ENCODE measurements around the gene MATCAP1. TPM values are rescaled to one million over a fixed set of nuclear protein-coding genes. Genes with fewer than 3 reads are reported as not detected.

MATCAP1 gene
- total and polyA plus RNA-seq, 2 of the 13 experiments (the other 11 are each of a cell fraction or from before 2014, with no cell fraction given): 11.2 to 24.5 TPM

DNA sequence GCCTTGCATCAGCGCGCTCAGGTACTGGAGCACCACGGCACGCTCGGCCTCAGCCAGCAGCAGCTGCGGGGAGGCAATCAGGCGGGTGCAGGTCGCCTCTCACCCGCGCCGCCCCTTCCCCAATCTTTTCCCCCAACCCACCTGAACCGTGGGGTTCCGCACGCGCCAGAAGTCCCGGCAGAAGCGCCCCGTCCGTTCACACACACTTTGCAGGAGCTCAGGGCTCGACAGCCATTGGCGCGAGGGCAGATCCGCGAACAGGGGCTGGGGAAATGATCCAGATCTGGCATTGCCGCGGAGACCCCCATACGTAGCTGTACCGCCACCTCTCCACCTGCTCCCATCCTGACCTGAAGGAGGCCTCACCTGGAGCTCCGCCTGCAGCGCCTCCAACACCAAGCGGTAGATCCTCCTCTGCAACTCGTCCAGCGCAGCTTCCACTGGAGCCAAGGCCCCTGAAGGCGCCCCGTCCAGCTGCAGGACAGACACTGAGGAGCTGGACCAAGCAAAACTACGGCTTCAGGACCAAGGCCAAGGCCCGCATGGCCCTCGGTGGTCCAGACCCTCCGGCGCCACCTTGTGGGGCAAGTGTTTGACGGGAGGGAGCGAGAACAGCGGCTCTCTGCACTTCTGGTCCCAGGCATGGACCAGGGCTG lies 1.4 kb upstream of the MATCAP1 start (continued):
- TF ChIP-seq ZNF24 (IDR thresholded peaks at IDR 0.05): 0 out of 2 replicates have a peak, but pooled peaks have one; percentile 35
- TF ChIP-seq FIP1L1 (IDR thresholded peaks at IDR 0.05; ENCODE audit: borderline replicate concordance, insufficient read depth, low read depth, low read length): no peak
- 0 out of 2 replicates have a peak, but pooled peaks have one; percentile 53 for TF ChIP-seq HNRNPL (IDR thresholded peaks at IDR 0.05; ENCODE audit: low read depth, low read length)
- 0 out of 2 replicates have a peak, but pooled peaks have one; percentile 60 for TF ChIP-seq ZNF619 (CRISPR knock-in tag; IDR thresholded peaks at IDR 0.05)
- 0 out of 2 replicates have a peak, but pooled peaks have one; percentile 6 for TF ChIP-seq MAFF (IDR thresholded peaks at IDR 0.05; ENCODE audit: low read depth, low read length)
- peak; percentile 85 for TF ChIP-seq ELF3 (CRISPR knock-in tag; IDR thresholded peaks at IDR 0.05)
- peak; percentile 20; the same call in 1 of the 2 replicates for TF ChIP-seq ZNF431 (CRISPR knock-in tag; IDR thresholded peaks at IDR 0.05; ENCODE audit: borderline replicate concordance, low read depth)
- 0 out of 2 replicates have a peak, but pooled peaks have one; percentile 84 for TF ChIP-seq ZBTB1 (CRISPR knock-in tag; IDR thresholded peaks at IDR 0.05; ENCODE audit: borderline replicate concordance)
- peak; percentile 84 for TF ChIP-seq SRY (CRISPR knock-in tag; IDR thresholded peaks at IDR 0.05)
- TF ChIP-seq, protein P1, sequence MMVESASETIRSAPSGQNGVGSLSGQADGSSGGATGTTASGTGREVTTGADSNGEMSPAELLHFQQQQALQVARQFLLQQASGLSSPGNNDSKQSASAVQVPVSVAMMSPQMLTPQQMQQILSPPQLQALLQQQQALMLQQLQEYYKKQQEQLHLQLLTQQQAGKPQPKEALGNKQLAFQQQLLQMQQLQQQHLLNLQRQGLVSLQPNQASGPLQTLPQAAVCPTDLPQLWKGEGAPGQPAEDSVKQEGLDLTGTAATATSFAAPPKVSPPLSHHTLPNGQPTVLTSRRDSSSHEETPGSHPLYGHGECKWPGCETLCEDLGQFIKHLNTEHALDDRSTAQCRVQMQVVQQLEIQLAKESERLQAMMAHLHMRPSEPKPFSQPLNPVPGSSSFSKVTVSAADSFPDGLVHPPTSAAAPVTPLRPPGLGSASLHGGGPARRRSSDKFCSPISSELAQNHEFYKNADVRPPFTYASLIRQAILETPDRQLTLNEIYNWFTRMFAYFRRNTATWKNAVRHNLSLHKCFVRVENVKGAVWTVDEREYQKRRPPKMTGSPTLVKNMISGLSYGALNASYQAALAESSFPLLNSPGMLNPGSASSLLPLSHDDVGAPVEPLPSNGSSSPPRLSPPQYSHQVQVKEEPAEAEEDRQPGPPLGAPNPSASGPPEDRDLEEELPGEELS (CRISPR knock-in tag; IDR thresholded peaks at IDR 0.05): peak; percentile 74
- peak; percentile 87 for TF ChIP-seq CCDC6 (CRISPR knock-in tag; IDR thresholded peaks at IDR 0.05)
- peak; percentile 62; the same call in 1 of the 2 replicates for TF ChIP-seq FOXK1 (CRISPR knock-in tag; IDR thresholded peaks at IDR 0.05; ENCODE audit: borderline replicate concordance, low read depth)
- no peak for TF ChIP-seq TCF7 (IDR thresholded peaks at IDR 0.05; ENCODE audit: low read depth)
- TF ChIP-seq HNF4G (IDR thresholded peaks at IDR 0.05; ENCODE audit: borderline replicate concordance, low read depth, low read length): no peak
- 0 out of 2 replicates have a peak, but pooled peaks have one; percentile 29 for TF ChIP-seq HNF4G (CRISPR knock-in tag; IDR thresholded peaks at IDR 0.05; ENCODE audit: borderline replicate concordance, low read depth)
- TF ChIP-seq IRF2 (CRISPR knock-in tag; IDR thresholded peaks at IDR 0.05): peak; percentile 98
- peak; percentile 75; the same call in 1 of the 2 replicates for TF ChIP-seq MAZ (IDR thresholded peaks at IDR 0.05; ENCODE audit: borderline replicate concordance, low read depth, low read length)
- TF ChIP-seq MAZ (CRISPR knock-in tag; IDR thresholded peaks at IDR 0.05; ENCODE audit: low read depth): peak; percentile 89
- peak; percentile 76 for TF ChIP-seq SP5 (CRISPR knock-in tag; IDR thresholded peaks at IDR 0.05; ENCODE audit: borderline replicate concordance, low read depth)
- no peak for TF ChIP-seq ZNF253 (CRISPR knock-in tag; IDR thresholded peaks at IDR 0.05; ENCODE audit: borderline replicate concordance)
- peak; percentile 64 for TF ChIP-seq PHF8 (CRISPR knock-in tag; IDR thresholded peaks at IDR 0.05)
- TF ChIP-seq GTF3A (CRISPR knock-in tag; conservative IDR thresholded peaks at IDR 0.05): no peak
- no peak; the same call in 1 of the 2 replicates for TF ChIP-seq TP53 (CRISPR knock-in tag; conservative IDR thresholded peaks at IDR 0.05)
- TF ChIP-seq, protein P2, sequence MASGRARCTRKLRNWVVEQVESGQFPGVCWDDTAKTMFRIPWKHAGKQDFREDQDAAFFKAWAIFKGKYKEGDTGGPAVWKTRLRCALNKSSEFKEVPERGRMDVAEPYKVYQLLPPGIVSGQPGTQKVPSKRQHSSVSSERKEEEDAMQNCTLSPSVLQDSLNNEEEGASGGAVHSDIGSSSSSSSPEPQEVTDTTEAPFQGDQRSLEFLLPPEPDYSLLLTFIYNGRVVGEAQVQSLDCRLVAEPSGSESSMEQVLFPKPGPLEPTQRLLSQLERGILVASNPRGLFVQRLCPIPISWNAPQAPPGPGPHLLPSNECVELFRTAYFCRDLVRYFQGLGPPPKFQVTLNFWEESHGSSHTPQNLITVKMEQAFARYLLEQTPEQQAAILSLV (CRISPR knock-in tag; IDR thresholded peaks at IDR 0.05; ENCODE audit: borderline replicate concordance): peak; percentile 43
- TF ChIP-seq, protein P3, sequence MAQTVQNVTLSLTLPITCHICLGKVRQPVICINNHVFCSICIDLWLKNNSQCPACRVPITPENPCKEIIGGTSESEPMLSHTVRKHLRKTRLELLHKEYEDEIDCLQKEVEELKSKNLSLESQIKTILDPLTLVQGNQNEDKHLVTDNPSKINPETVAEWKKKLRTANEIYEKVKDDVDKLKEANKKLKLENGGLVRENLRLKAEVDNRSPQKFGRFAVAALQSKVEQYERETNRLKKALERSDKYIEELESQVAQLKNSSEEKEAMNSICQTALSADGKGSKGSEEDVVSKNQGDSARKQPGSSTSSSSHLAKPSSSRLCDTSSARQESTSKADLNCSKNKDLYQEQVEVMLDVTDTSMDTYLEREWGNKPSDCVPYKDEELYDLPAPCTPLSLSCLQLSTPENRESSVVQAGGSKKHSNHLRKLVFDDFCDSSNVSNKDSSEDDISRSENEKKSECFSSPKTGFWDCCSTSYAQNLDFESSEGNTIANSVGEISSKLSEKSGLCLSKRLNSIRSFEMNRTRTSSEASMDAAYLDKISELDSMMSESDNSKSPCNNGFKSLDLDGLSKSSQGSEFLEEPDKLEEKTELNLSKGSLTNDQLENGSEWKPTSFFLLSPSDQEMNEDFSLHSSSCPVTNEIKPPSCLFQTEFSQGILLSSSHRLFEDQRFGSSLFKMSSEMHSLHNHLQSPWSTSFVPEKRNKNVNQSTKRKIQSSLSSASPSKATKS (CRISPR knock-in tag; IDR thresholded peaks at IDR 0.05): no peak
- TF ChIP-seq CBX5 (CRISPR knock-in tag; IDR thresholded peaks at IDR 0.05; ENCODE audit: borderline replicate concordance): peak; percentile 95; the same call in 1 of the 2 replicates

All from HepG2 (cell line).